Endothelial cell of umbilical vein (primary cell): ENCODE measurements around the gene SYMPK. TPM values are rescaled to one million over a fixed set of nuclear protein-coding genes. Genes with fewer than 3 reads are reported as not detected.

Experiments
- BruUV-seq: library from RNA; stranded (reverse); fragments of 400-500 nt; replicated peaks from 2 replicates; lab custom pipeline; 2021; lab: Mats Ljungman, UMichigan
- CTCF ChIA-PET: fragments of 300-600, 350-600 bp; sonication (Branson Sonifier 250); formaldehyde crosslinking; loops from one replicate; lab custom pipeline; 2021; ENCODE audit warnings: antibody characterized with exemption, inconsistent platforms; lab: Charles Lee
- POLR2A ChIA-PET: fragments of 300-600, 350-600 bp; sonication (Branson Sonifier 250); formaldehyde crosslinking; loops from one replicate; lab custom pipeline; 2021; ENCODE audit warnings: antibody characterized with exemption, inconsistent platforms; lab: Charles Lee
- DNase-seq: peaks from one replicate; pipeline ENCODE4 v3.0.0-alpha.2; 2011; ENCODE audit warnings: low read depth, low spot score
- FAIRE-seq: peaks from 2 replicates; lab custom pipeline; 2011; peaks lifted over from hg19 to GRCh38; lab: Jason Lieb, UNC
- H2AFZ ChIP-seq: 2 replicates; pipeline ENCODE4 v1.6.0; 2012; ENCODE audit warnings: low read depth, low read length, control low read depth, inconsistent platforms
- H3K27ac ChIP-seq: 2 replicates; pipeline ENCODE4 v1.5.1; 2011; ENCODE audit warnings: low read depth, mild to moderate bottlenecking, control low read depth, low read length, moderate library complexity; ENCODE audit not compliant: insufficient read depth
- H3K27me3 ChIP-seq, 2 experiments: 2 replicates each; pipeline versions ENCODE4 v1.6.0 to v1.6.1; 2011; ENCODE audit warnings: low read length in 2 of 2, mixed read lengths in 1 of 2; ENCODE audit not compliant: control insufficient read depth in 2 of 2, insufficient read depth in 2 of 2
- H3K36me3 ChIP-seq, 2 experiments: 2 replicates in 1 of 2; 3 replicates in 1 of 2; pipeline ENCODE4 v1.5.1; 2011; ENCODE audit warnings: low read length in 2 of 2, mild to moderate bottlenecking in 1 of 2, moderate library complexity in 1 of 2; ENCODE audit not compliant: control insufficient read depth in 2 of 2, insufficient read depth in 2 of 2; ENCODE audit errors: extremely low read depth in 1 of 2
- H3K4me1 ChIP-seq: 3 replicates; pipeline ENCODE4 v1.5.1; 2011; ENCODE audit warnings: mild to moderate bottlenecking, low read length; ENCODE audit not compliant: control insufficient read depth, insufficient read depth; ENCODE audit errors: extremely low read depth
- H3K4me2 ChIP-seq: 2 replicates; pipeline ENCODE4 v1.6.1; 2011; ENCODE audit warnings: low read length, control low read depth, mixed read lengths; ENCODE audit not compliant: insufficient read depth
- H3K4me3 ChIP-seq, 3 experiments: fragments of 200-600 bp in 1 of 3; sonication (generic), shearing (Covaris generic) in 1 of 3; replicated peaks in 1 of 3; 2 replicates each; pipeline ENCODE4 v1.5.1; 2011 to 2016; ENCODE audit warnings: control low read depth in 3 of 3, low read length in 3 of 3, mild to moderate bottlenecking in 2 of 3, inconsistent platforms in 1 of 3, low read depth in 1 of 3, moderate library complexity in 1 of 3; ENCODE audit not compliant: insufficient read depth in 1 of 3
- H3K79me2 ChIP-seq: 2 replicates; pipeline ENCODE4 v1.6.0; 2012; ENCODE audit warnings: low read length, inconsistent platforms; ENCODE audit not compliant: control insufficient read depth, insufficient read depth
- H3K9ac ChIP-seq: replicated peaks from 2 replicates; pipeline ENCODE3; 2011; ENCODE audit warnings: low read length, control low read depth; ENCODE audit not compliant: insufficient read depth; ENCODE audit errors: extremely low read depth
- H3K9me1 ChIP-seq: replicated peaks from 3 replicates; pipeline ENCODE4 v1.6.0; 2011; ENCODE audit warnings: mild to moderate bottlenecking, low read length; ENCODE audit not compliant: control insufficient read depth, insufficient read depth; ENCODE audit errors: extremely low read depth
- H3K9me3 ChIP-seq: replicated peaks from 2 replicates; pipeline ENCODE4 v1.5.1; 2012; ENCODE audit warnings: low read length, inconsistent platforms; ENCODE audit not compliant: control insufficient read depth, insufficient read depth
- H4K20me1 ChIP-seq: replicated peaks from 2 replicates; pipeline ENCODE3; 2011; ENCODE audit warnings: mild to moderate bottlenecking, low read length; ENCODE audit not compliant: control insufficient read depth, insufficient read depth; ENCODE audit errors: extremely low read depth
- EZH2 ChIP-seq: IDR thresholded peaks from 2 replicates; pipeline ENCODE4 v1.6.1; 2012; ENCODE audit warnings: borderline replicate concordance, low read depth, mild to moderate bottlenecking, moderate library complexity, low read length, inconsistent platforms; ENCODE audit not compliant: severe bottlenecking
- FOS ChIP-seq: IDR thresholded peaks from 2 replicates; pipeline ENCODE4 v1.6.1; 2011; ENCODE audit warnings: mild to moderate bottlenecking, low read length, moderate library complexity, borderline replicate concordance; ENCODE audit not compliant: insufficient read depth
- GATA2 ChIP-seq: IDR thresholded peaks from 2 replicates; pipeline ENCODE4 v1.7.0; 2011; ENCODE audit warnings: low read depth, mild to moderate bottlenecking, moderate library complexity, mixed read lengths, low read length; ENCODE audit not compliant: insufficient read length, insufficient read depth
- JUN ChIP-seq: IDR thresholded peaks from 2 replicates; pipeline ENCODE4 v1.6.1; 2011; ENCODE audit warnings: borderline replicate concordance, low read depth; ENCODE audit not compliant: insufficient read length, insufficient read depth
- MYC ChIP-seq: IDR thresholded peaks from one replicate; pipeline ENCODE4 v1.6.1; 2011; ENCODE audit warnings: mild to moderate bottlenecking, low read depth, low read length
- POLR2A ChIP-seq: IDR thresholded peaks from 2 replicates; pipeline ENCODE4 v1.6.1; 2012; ENCODE audit warnings: low read depth, mild to moderate bottlenecking, control low read depth, low read length
- POLR2AphosphoS5 ChIP-seq: IDR thresholded peaks from 2 replicates; pipeline ENCODE4 v1.6.1; 2012; ENCODE audit warnings: low read depth, mild to moderate bottlenecking, control low read depth, low read length, moderate library complexity; ENCODE audit not compliant: insufficient read depth
- dilution Hi-C: fragments of 300-500 bp; cut with MboI; formaldehyde crosslinking; loops from one replicate; pipeline ENCODE4 v1.15.0; 2019; ENCODE audit warnings: low sequenced_read_pairs; ENCODE audit not compliant: extremely low pct_ligation_motif_present
- intact Hi-C: fragments of 100-400 bp; cut with micrococcal nuclease; formaldehyde crosslinking; loops from one replicate; pipeline ENCODE4 v1.10.0; 2022
- polyA plus RNA-seq, 4 experiments: library from polyadenylated mRNA; depleted of rRNA in 3 of 4; stranded (reverse) in 3 of 4; unstranded in 1 of 4; fragments of >200 nt; gene quantifications; 2 replicates each; pipeline versions ENCODE4 v1.2.1 to v1.2.3, GENCODE V29; 2011 to 2012; ENCODE audit warnings: missing spikeins in 1 of 4
- total RNA-seq: library from RNA; stranded (reverse); gene quantifications from 2 replicates; pipeline ENCODE4 v1.2.3, GENCODE V29; 2021
- TF ChIP-seq, protein P1 (sequence below): IDR thresholded peaks from 2 replicates; pipeline ENCODE4 v1.6.1; 2011; ENCODE audit not compliant: insufficient read depth, insufficient read length
- TF ChIP-seq, protein P2 (sequence below), 2 donors: IDR thresholded peaks; 1 replicate in 1 of 2; 2 replicates in 1 of 2; pipeline ENCODE4 v1.5.1; 2011; ENCODE audit warnings: low read length in 2 of 2, mild to moderate bottlenecking in 2 of 2, moderate library complexity in 2 of 2, control low read depth in 1 of 2, inconsistent platforms in 1 of 2, low read depth in 1 of 2; ENCODE audit not compliant: insufficient read depth in 1 of 2; ENCODE audit errors: extremely low read depth in 1 of 2

The SYMPK gene
- total and polyA plus RNA-seq, 2 donors (not counting 3 experiments of a cell fraction or from before 2014, with no cell fraction given), result 89.8 to 95.7 TPM

- POLR2A ChIA-PET, result no interaction called here
- dilution Hi-C loops, result no loop called here
- H3K4me1 ChIP-seq, result no peaks in the 10 kb centered on the region
These were observed 34.0 kb downstream of the SYMPK start for GRCh38 chr19:45828945-45829344.

More at GRCh38 chr19:45828945-45829344, 34.0 kb downstream of the SYMPK start:
- Histone ChIP-seq H3K9ac (no peak overlapping the region), H3K4me2 (no peak overlapping the region), H3K27me3 (no peaks in the 10 kb centered on the region), H4K20me1 (no peaks in the 10 kb centered on the region), H3K36me3 (peaks cover 11 to 68% of the 10 kb centered on the region in 2 experiments), H3K9me1 (no peaks in the 10 kb centered on the region), H3K79me2 (no peaks in the 10 kb centered on the region), H3K9me3 (no peaks in the 10 kb centered on the region), H2AFZ (no peak overlapping the region), H3K27ac (no peak overlapping the region), H3K4me3 (no peak overlapping the region)
- FAIRE-seq, result no peak
- BruUV-seq, result no TSS peak
- CTCF ChIA-PET, result interaction anchor here (4.1 kb wide), 1 partner anchor 11 kb away, joined by 35 read pairs; no protein-coding TSS in a partner anchor
- intact Hi-C loops, result no loop called here
- TF ChIP-seq POLR2A, result no peak
- TF ChIP-seq POLR2AphosphoS5, result no peak
- TF ChIP-seq MYC, result no peak
- TF ChIP-seq, protein P1, sequence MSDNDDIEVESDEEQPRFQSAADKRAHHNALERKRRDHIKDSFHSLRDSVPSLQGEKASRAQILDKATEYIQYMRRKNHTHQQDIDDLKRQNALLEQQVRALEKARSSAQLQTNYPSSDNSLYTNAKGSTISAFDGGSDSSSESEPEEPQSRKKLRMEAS, result no peak
- no peak for TF ChIP-seq EZH2
- no peak for TF ChIP-seq JUN
- TF ChIP-seq GATA2, result no peak
- TF ChIP-seq FOS, result no peak
- TF ChIP-seq, protein P2, sequence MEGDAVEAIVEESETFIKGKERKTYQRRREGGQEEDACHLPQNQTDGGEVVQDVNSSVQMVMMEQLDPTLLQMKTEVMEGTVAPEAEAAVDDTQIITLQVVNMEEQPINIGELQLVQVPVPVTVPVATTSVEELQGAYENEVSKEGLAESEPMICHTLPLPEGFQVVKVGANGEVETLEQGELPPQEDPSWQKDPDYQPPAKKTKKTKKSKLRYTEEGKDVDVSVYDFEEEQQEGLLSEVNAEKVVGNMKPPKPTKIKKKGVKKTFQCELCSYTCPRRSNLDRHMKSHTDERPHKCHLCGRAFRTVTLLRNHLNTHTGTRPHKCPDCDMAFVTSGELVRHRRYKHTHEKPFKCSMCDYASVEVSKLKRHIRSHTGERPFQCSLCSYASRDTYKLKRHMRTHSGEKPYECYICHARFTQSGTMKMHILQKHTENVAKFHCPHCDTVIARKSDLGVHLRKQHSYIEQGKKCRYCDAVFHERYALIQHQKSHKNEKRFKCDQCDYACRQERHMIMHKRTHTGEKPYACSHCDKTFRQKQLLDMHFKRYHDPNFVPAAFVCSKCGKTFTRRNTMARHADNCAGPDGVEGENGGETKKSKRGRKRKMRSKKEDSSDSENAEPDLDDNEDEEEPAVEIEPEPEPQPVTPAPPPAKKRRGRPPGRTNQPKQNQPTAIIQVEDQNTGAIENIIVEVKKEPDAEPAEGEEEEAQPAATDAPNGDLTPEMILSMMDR (IDR thresholded peaks at IDR 0.05; ENCODE audit: extremely low read depth in 1 of 2, insufficient read depth in 1 of 2, low read depth in 1 of 2, low read length in 2 of 2), result no peak
- no peak for DNase-seq
